Esophagus muscularis mucosa (tissue), 4 donors: ENCODE measurements around the gene CUX1. TPM values are rescaled to one million over a fixed set of nuclear protein-coding genes. Genes with fewer than 3 reads are reported as not detected.

Experiments used
- DNase-seq: peaks from one replicate; pipeline ENCODE4 v3.0.0-alpha.2; 2017; ENCODE audit errors: extremely low spot score
- H3K27ac ChIP-seq, 4 donors: fragments of 200-600 bp; sonication (generic); replicated peaks in 1 of 4; 1 replicate in 3 of 4; 2 replicates in 1 of 4; pipeline ENCODE4 v1.5.1; 2016 to 2019; ENCODE audit warnings: mild to moderate bottlenecking in 1 of 4
- H3K27me3 ChIP-seq, 4 donors: fragments of 200-600 bp; sonication (generic); one replicate each; pipeline versions ENCODE4 v1.5.1 to v1.6.0; 2016 to 2019
- H3K36me3 ChIP-seq, 4 donors: fragments of 200-600 bp; sonication (generic); one replicate each; pipeline ENCODE4 v1.5.1; 2016 to 2019
- H3K4me1 ChIP-seq, 4 donors: fragments of 200-600 bp; sonication (generic); one replicate each; pipeline ENCODE4 v1.5.1; 2016 to 2019
- H3K4me3 ChIP-seq, 4 donors: fragments of 200-600 bp; sonication (generic); 1 replicate in 2 of 4; 2 replicates in 2 of 4; pipeline ENCODE4 v1.5.1; 2016 to 2019; ENCODE audit warnings: mild to moderate bottlenecking in 4 of 4, moderate library complexity in 1 of 4
- H3K9me3 ChIP-seq, 4 donors: fragments of 200-600 bp; sonication (generic); 1 replicate in 3 of 4; 2 replicates in 1 of 4; pipeline ENCODE4 v1.5.1; 2016 to 2019
- CTCF ChIP-seq, 3 experiments: fragments of 200-600 bp in 2 of 3; fragments of 450-650 bp in 1 of 3; sonication (generic) in 2 of 3; IDR thresholded peaks; one replicate each; pipeline ENCODE4 v1.5.1; 2017 to 2019; ENCODE audit warnings: antibody characterized with exemption in 3 of 3, mild to moderate bottlenecking in 2 of 3, moderate library complexity in 1 of 3
- EP300 ChIP-seq: sonication (generic); formaldehyde crosslinking; IDR thresholded peaks from one replicate; pipeline ENCODE4 v1.6.1; 2017; ENCODE audit warnings: antibody characterized with exemption
- POLR2A ChIP-seq: fragments of 450-650 bp; IDR thresholded peaks from one replicate; pipeline ENCODE4 v1.6.1; 2017; ENCODE audit warnings: antibody characterized with exemption, moderate library complexity, mild to moderate bottlenecking, low read depth
- POLR2AphosphoS5 ChIP-seq, 2 donors: sonication (generic); formaldehyde crosslinking; IDR thresholded peaks; one replicate each; pipeline ENCODE4 v1.6.1; 2017; ENCODE audit warnings: antibody characterized with exemption in 2 of 2
- whole genome bisulfite sequencing: methylation state at CpG from one replicate; pipeline ENCODE4 v1.1.5; 2018; 5-methylcytosine and 5-hydroxymethylcytosine counted together
- intact Hi-C: fragments of 100-400 bp; cut with DNase I; formaldehyde crosslinking; loops from one replicate; pipeline ENCODE4 v1.15.1; 2023
- total RNA-seq, 4 donors: library from RNA; depleted of rRNA; stranded (reverse); fragments of >200 nt; gene quantifications; one replicate each; pipeline versions ENCODE4 v1.1.0 to v1.2.1, GENCODE V29; 2016

CUX1 gene
- total RNA-seq, 4 donors from 2014 or later: 61.5 to 136 (median 92.3) TPM

DNA sequence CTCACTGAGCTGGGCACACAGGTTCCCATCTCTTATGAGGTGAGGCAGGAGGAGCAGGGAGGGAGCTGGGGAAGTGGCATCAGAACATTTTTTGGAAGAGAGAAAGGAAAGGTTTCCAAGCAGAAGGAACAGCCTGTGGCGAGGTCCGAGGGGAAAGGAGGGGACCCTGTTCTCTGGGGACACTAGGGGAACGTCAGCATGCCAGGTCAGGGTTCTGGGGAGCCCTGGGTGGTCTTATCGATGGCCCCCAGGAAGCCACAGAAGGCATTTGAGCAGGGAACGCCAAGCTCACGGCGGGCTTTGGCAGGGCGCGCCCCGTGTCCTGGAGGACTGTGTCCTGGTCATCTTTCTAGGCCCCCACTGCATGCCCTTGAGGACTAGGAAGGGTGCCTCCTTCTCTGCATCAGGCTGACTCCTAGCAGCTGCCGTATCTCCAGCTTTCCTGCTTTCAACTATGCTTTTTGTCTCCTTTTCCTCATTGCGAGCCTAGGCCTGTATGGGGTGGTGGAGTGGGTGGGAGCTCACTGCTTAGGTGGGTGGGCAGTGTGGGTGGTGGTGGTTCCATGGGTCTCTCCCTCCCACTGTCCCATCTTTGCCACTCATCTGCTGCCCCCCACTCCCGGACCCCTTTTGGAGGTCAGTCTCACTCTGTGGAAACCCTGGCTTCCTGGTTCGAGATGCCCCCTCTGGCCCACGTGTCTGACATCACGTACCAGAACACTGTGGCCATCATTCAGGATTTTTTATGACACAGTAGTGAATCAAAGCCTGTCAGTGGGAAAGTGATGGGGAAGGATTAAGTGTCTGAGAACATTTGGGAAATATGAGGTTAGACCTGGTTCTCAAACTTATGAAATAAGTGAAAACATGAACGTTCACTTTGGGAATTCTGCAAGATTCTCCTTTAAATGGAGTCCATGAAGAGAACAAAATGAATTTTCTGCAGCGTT lies 89.1 kb downstream of the CUX1 start:
- no peak overlapping the region for H3K27ac ChIP-seq
- 95% methylated on average over 18 of the region's 18 CpGs for WGBS
- no peaks in the 10 kb centered on the region for H3K36me3 ChIP-seq
- no peaks in the 10 kb centered on the region for H3K27me3 ChIP-seq
- peaks cover 9 to 25% (median 18%) of the 10 kb centered on the region in 4 donors for H3K4me1 ChIP-seq
- no peak overlapping the region for H3K4me3 ChIP-seq
- no peaks in the 10 kb centered on the region for H3K9me3 ChIP-seq
- intact Hi-C loops: no loop called here
- DNase-seq: no peak
- TF ChIP-seq CTCF (IDR thresholded peaks at IDR 0.05): no peak
- no peak for TF ChIP-seq POLR2A
- TF ChIP-seq POLR2AphosphoS5 (IDR thresholded peaks at IDR 0.05): no peak

- 90% methylated on average over 8 of the region's 17 CpGs for WGBS
- no peak for DNase-seq
- H3K4me1 ChIP-seq: peaks cover 34 to 47% (median 45%) of the 10 kb centered on the region in 4 donors
Observed at GRCh38 chr7:101910991-101911799, 93.8 kb downstream of the CUX1 start.

DNA sequence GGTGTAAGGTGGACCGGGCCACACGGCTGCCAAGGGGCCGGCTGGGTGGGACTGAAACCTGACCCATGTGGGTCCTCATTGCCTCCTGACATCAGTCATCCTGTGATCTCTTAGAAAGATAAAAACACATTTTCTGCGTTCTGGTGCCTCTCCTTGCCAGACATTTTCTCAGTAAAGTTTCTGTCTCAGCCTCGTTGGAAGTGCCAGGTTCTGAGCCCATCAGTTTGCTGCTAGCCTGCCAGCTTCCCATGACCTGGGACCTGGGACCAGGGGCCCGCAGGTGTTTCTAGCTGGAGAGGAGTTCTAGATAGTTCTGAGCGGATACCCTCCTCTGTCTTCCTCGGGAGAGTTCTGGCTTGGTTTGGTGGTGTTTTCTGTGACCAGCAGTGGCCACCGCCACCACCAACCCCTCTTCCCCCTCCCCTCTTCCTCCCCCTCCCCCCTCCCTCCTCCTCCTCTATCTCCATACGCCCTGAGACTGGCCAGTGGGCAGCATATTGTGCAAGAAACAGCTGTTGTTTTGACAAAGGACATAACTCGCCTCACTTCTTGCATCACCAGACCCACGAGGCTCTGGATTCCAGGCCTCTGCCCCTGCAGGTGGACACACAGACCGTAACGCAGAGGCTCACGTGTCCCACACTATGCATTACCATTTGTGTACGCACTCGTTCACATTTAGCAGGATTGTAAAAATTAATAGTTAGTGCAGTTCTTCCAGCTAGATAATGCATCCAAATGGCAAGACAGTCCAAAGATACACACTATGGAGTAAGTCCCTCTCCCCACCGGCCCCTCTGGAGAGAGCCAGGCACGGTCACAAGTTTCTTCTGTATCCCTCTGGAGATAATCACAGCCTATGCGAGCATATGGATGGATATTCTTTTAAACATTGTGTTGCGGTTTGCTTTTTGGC lies 94.6 kb downstream of the CUX1 start:
- H3K36me3 ChIP-seq: peaks cover 0 to 14% (median 10%) of the 10 kb centered on the region in 4 donors
- no peak for DNase-seq
- H3K4me3 ChIP-seq: no peak overlapping the region
- no peak for TF ChIP-seq EP300
- TF ChIP-seq POLR2AphosphoS5 (IDR thresholded peaks at IDR 0.05): peak; percentile 77 to 88
- H3K9me3 ChIP-seq: no peaks in the 10 kb centered on the region
- peaks cover 34 to 50% (median 45%) of the 10 kb centered on the region in 4 donors for H3K4me1 ChIP-seq
- peak overlapping the region; percentile 47 to 66 (median 56) for H3K27ac ChIP-seq
- WGBS: 65% methylated on average over 18 of the region's 21 CpGs
- no peaks in the 10 kb centered on the region for H3K27me3 ChIP-seq
- intact Hi-C loops: no loop called here

More at GRCh38 chr7:101910991-101911799, 93.8 kb downstream of the CUX1 start:
- H3K4me3 ChIP-seq: no peak overlapping the region
- no peaks in the 10 kb centered on the region for H3K27me3 ChIP-seq
- no peaks in the 10 kb centered on the region for H3K9me3 ChIP-seq
- intact Hi-C loops: no loop called here
- TF ChIP-seq CTCF (IDR thresholded peaks at IDR 0.05): no peak
- no peak for TF ChIP-seq POLR2A
- TF ChIP-seq POLR2AphosphoS5 (IDR thresholded peaks at IDR 0.05): peak in 1 of 2 donors; percentile 13
- TF ChIP-seq EP300: no peak
- peaks cover 0 to 5% (median 4%) of the 10 kb centered on the region in 4 donors for H3K36me3 ChIP-seq
- H3K27ac ChIP-seq: peak overlapping the region; percentile 47 to 66 (median 56)

DNA sequence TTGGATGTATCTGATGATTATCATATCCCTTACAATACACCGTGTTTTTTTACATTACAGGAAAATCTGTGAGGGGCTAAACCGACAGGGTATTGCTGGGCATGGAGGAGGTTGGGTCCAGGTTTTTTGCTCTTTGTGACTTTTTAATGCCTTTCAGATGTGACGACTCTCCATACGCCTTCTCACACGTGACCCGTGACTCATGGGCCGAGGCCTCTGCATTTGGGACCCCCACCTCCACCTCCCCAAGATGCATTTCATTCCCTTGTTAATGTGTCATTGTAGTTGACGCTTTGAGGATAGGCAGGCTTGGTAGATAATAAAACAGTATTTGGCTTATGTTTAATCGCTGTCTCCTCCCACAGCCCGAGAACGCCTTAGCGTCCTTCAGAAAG lies 95.3 kb downstream of the CUX1 start:
- no peak for TF ChIP-seq CTCF (IDR thresholded peaks at IDR 0.05)
- Histone ChIP-seq H3K36me3 (peaks cover 0 to 21% (median 15%) of the 10 kb centered on the region in 4 donors), H3K4me1 (peaks cover 34 to 55% (median 45%) of the 10 kb centered on the region in 4 donors), H3K9me3 (no peaks in the 10 kb centered on the region), H3K4me3 (no peak overlapping the region), H3K27me3 (no peaks in the 10 kb centered on the region), H3K27ac (peak overlapping the region in 3 of 4 donors; percentile 20 to 66 (median 47))
- 84% methylated on average over 12 of the region's 12 CpGs for WGBS
- DNase-seq: no peak
- intact Hi-C loops: no loop called here
